HG03571 (cell line): Measurements from ENCODE around the gene PRKCZ.

Experiments
- ATAC-seq: cut with Tn5 transposase; IDR thresholded peaks from one replicate; pipeline ENCODE4 v1.9.1; 2021; ENCODE audit not compliant: unreplicated experiment

PRKCZ gene

DNA sequence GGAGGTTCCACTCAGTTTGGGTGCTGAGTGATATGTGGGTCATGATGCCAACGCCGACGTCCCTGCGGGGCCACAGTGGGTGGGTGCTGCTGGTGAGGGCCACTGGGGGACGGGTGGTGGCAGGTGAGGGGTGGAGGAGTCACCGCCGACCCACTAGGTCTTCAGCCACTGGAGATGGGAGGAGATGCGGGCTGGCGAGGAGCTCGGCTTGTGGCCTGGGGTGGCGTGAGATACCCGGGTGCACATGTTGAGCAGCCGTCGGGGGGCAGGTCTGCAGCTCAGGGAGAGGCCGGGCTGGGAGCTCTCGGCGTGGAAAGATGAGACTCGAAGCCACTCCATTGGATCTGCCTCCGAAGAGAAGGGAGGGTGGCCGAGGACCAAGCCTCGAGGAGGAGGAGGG, 103.8 kb downstream of the PRKCZ start:
- ATAC-seq = no peak

- ATAC-seq = no peak
These were observed 105.0 kb downstream of the PRKCZ start for GRCh38 chr1:2155147-2155598.

GRCh38 chr1:2155788-2156187, 105.6 kb downstream of the PRKCZ start:
- ATAC-seq = no peak

DNA sequence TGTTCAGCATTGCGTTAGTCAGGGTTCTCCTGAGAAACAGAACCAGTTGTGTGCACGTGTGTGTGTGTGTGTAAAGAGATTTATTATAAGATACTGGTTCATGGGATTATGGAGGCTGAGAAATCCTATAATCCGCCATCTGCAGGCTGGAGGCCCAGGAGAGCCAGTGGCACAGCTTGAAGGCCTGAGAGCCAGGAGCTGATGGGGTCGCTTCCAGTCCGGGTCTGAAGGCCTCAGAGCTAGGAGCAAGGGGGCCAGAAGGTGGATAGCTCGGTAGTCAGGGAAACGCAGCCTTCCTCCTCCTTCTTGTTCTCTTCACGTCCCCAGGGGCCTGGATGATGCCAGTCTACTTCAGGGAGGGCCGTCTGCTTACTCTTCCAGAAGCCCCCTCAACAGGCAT, 106.7 kb downstream of the PRKCZ start:
- ATAC-seq = no peak

GRCh38 chr1:2157856-2158255, 107.6 kb downstream of the PRKCZ start:
- no peak for ATAC-seq

GRCh38 chr1:2158272-2158671, 108.1 kb downstream of the PRKCZ start:
- no peak for ATAC-seq

GRCh38 chr1:2159124-2159523, 108.9 kb downstream of the PRKCZ start:
- ATAC-seq = no peak

- no peak for ATAC-seq
These were observed 110.5 kb downstream of the PRKCZ start for GRCh38 chr1:2160451-2161300.

- ATAC-seq = no peak
These were observed 113.0 kb downstream of the PRKCZ start for GRCh38 chr1:2163205-2163604.

- no peak for ATAC-seq
These were observed 115.4 kb downstream of the PRKCZ start for GRCh38 chr1:2165646-2166045.

GRCh38 chr1:2166254-2166653, 116.0 kb downstream of the PRKCZ start:
- no peak for ATAC-seq

- ATAC-seq = no peak
These were observed 116.5 kb downstream of the PRKCZ start for GRCh38 chr1:2166695-2167094.

GRCh38 chr1:2168090-2168489, 117.9 kb downstream of the PRKCZ start:
- no peak for ATAC-seq

DNA sequence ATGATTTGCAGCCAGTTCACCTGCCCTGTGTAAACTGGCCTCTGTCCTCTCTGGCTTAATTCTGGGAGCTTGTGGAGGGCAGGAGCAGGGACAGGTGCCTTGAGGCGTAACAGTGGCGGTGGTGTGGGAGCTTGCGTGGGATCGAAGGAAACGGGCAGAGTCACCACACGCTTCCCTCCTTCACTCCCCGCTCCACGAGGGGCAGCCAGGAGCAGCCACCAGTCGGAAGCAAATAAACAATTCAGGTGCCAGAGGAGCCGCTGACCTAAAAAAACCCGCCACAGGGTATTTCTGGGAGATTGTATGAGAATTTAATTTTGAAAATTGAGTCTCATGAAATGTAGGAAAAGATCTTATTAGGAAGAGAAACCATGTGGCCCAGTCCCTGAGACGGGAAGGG, 118.3 kb downstream of the PRKCZ start:
- ATAC-seq = no peak

DNA sequence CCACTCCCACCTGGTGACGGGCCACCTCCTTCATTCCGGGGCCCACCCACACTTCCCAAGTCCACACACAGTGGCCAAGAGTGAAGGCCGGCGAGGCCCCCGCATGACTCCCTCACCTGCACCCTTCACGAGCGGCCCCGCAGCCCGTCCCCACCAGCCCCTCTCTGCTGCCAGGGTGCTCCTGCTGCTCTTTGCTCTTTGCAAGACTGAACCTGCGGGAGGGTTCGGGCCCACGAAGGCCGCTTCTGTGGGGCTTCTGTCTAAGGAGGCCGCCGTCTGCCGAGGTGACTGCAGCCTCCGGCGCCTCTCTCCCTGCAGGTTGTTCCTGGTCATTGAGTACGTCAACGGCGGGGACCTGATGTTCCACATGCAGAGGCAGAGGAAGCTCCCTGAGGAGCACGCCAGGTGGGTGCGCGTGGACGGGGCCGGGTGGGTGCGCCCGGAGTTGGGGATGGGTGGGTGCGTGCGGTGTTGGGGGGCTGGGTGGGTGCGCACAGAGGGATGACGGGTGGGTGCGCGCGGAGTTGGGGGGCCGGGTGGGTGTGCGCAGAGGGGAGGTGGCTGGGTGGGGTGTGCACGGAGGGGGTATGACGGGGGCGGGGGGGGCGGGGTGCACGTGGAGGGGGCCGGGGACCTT, 119.1 kb downstream of the PRKCZ start:
- ATAC-seq = no peak

- ATAC-seq = no peak
These were observed 120.0 kb downstream of the PRKCZ start for GRCh38 chr1:2170211-2170610.

- no peak for ATAC-seq
These were observed 121.8 kb downstream of the PRKCZ start for GRCh38 chr1:2172012-2172411.

- no peak for ATAC-seq
These were observed 122.4 kb downstream of the PRKCZ start for GRCh38 chr1:2172551-2173146.

- no peak for ATAC-seq
These were observed 123.5 kb downstream of the PRKCZ start for GRCh38 chr1:2173546-2174347.

DNA sequence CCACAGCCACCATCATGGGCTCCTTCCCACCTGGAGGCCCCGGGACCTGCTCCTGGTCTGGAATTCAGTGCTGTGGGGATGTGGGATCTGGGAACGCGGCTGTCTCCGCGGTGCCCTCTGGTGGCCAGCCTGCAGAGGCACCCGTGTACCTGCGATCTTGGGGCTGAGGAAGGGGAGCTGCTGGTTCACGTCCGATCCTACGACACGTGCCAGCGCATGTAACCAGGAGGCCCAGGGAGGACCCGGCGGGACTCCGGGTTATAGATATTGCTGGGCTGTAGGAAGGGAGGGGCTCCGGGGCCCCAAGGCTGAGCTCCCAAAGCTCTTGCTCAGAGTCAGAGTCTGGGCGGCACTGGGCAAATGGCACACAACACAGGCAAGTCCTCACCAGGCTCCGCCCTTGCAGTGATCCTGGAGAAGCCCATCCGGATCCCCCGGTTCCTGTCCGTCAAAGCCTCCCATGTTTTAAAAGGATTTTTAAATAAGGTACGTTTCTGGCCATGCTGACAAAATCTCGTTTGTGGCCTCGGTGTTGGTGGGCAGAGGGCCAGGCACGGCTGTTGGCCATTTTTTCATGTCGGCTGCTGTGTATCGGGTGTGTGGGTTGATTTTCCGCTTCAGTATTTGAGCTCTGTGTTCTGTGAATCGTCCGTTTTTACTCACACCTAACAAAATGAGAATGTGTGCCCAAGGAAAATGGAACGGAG, 124.3 kb downstream of the PRKCZ start:
- no peak for ATAC-seq

DNA sequence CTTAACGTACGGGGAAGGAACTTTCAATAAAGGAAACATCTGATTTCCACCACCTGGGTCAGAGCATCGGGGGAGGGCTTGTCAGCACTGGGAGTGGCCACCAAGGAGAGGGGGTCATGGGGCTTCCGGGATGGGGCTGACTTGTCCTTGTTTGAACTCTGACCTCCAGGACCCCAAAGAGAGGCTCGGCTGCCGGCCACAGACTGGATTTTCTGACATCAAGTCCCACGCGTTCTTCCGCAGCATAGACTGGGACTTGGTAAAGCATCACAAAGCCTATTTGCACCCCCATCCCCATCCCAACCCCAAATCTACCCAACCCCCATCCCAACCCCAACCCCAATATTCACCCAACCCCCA, 124.8 kb downstream of the PRKCZ start:
- ATAC-seq = no peak
